BLaER1 treated with 17β-estradiol and CSF1 and Interleukin-3, amounts not matched to agents 10 nM and 100 nM (cell line): ENCODE results near the gene UBB.

Experiments
- H3K27ac ChIP-seq, 11 experiments: shearing (Covaris generic); formaldehyde crosslinking; 2 replicates each; pipeline ENCODE4 v1.8.1; 2022
- H3K27me3 ChIP-seq, 11 experiments: shearing (Covaris generic); formaldehyde crosslinking; 2 replicates each; pipeline ENCODE4 v1.8.1; 2022
- H3K36me3 ChIP-seq, 11 experiments: shearing (Covaris generic); formaldehyde crosslinking; 2 replicates each; pipeline ENCODE4 v1.8.1; 2022
- H3K4me1 ChIP-seq, 10 experiments: shearing (Covaris generic); formaldehyde crosslinking; 2 replicates each; pipeline ENCODE4 v1.8.1; 2022
- H3K4me2 ChIP-seq, 11 experiments: shearing (Covaris generic); formaldehyde crosslinking; 2 replicates each; pipeline ENCODE4 v1.8.1; 2022
- H3K4me3 ChIP-seq, 10 experiments: shearing (Covaris generic); formaldehyde crosslinking; 2 replicates each; pipeline ENCODE4 v1.8.1; 2022
- H3K9ac ChIP-seq, 11 experiments: shearing (Covaris generic); formaldehyde crosslinking; 2 replicates each; pipeline ENCODE4 v1.8.1; 2022
- H3K9me3 ChIP-seq, 11 experiments: shearing (Covaris generic); formaldehyde crosslinking; replicated peaks in 1 of 11; 2 replicates each; pipeline ENCODE4 v1.8.1; 2022
- H4K20me1 ChIP-seq, 11 experiments: shearing (Covaris generic); formaldehyde crosslinking; 2 replicates each; pipeline ENCODE4 v1.8.1; 2022
- Cebpa-rat ChIP-seq, 11 experiments: shearing (Covaris generic); IDR thresholded peaks; 2 replicates each; pipeline ENCODE4 v1.8.1; 2022

Gene UBB

DNA sequence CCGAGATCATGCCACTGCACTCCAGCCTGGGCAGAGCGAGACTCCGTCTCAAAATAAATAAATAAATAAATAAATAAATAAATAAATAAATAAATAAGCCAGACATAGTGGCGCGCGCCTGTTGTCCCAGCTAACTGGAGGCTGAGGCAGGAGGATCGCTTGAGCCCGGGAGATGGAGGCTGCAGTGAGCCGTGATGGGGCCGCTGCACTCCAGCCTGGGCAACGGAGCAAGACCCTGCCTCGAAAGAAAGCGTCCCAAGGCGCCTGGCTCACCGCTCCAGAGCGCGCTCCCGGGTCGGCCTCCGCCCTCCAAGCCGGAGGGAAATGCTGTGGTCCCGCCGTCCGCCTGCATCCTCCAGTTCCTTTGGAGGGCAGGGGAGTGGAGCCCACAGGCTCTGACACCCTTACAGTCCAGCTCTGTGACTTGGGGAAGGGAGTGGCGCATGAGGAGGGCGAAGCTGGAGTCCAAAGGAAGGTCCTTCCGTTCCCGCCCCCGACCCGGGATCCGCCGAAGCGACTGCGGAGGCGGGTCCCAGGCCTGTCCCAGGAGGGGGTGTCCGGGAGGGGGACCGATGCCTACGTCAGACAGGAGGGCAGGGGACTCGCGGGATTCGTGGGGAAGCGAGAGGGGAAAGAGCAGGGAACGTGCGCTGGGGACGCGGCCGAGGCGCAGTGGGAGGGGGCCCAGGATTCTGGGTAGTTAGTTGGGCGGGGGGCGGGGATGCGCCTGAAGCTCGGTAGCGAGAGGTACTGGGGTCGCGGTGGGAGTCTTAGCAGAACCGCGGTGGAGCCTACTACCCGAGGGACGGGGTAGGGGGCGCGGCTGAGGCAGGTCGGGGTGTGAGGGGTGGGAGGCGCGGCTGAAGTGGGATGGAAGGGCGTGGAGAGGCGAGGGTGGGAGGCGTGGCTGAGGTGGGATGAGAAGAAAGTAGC is 26.1 kb downstream of the UBB start:
- Histone ChIP-seq H3K27me3 (peaks cover 0 to 5% (median 0%) of the 10 kb centered on the region in 11 experiments; a peak in 4 of 22 replicates), H3K36me3 (no peaks in the 10 kb centered on the region), H3K27ac (peak overlapping the region in 5 of 11 experiments; percentile 6 to 48 (median 32); a peak in 5 of 22 replicates), H3K4me2 (peak overlapping the region; percentile 90 to 100 (median 98)), H3K4me3 (peak overlapping the region; percentile 52 to 71 (median 60)), H4K20me1 (peaks cover 0 to 9% (median 0%) of the 10 kb centered on the region in 11 experiments; a peak in 1 of 22 replicates), H3K4me1 (peaks cover 21 to 35% (median 28%) of the 10 kb centered on the region in 10 experiments), H3K9ac (peak overlapping the region; percentile 8 to 72 (median 60); a peak in 20 of 22 replicates), H3K9me3 (no peaks in the 10 kb centered on the region)
- no peak for TF ChIP-seq Cebpa-rat (IDR thresholded peaks at IDR 0.05)

GRCh38 chr17:16407911-16408588 is 27.2 kb downstream of the UBB start:
- Histone ChIP-seq H3K9me3 (no peaks in the 10 kb centered on the region), H3K4me2 (peak overlapping the region; percentile 56 to 77 (median 67)), H4K20me1 (peaks cover 0 to 9% (median 0%) of the 10 kb centered on the region in 11 experiments; a peak in 1 of 22 replicates), H3K36me3 (no peaks in the 10 kb centered on the region), H3K27me3 (peaks cover 0 to 5% (median 0%) of the 10 kb centered on the region in 11 experiments; a peak in 4 of 22 replicates), H3K4me1 (peaks cover 21 to 35% (median 28%) of the 10 kb centered on the region in 10 experiments), H3K4me3 (no peak overlapping the region), H3K9ac (peak overlapping the region in 6 of 11 experiments; percentile 3 to 41 (median 29); a peak in 5 of 22 replicates), H3K27ac (peak overlapping the region in 4 of 11 experiments; percentile 10 to 34 (median 20); a peak in 3 of 22 replicates)
- TF ChIP-seq Cebpa-rat (IDR thresholded peaks at IDR 0.05): no peak

DNA sequence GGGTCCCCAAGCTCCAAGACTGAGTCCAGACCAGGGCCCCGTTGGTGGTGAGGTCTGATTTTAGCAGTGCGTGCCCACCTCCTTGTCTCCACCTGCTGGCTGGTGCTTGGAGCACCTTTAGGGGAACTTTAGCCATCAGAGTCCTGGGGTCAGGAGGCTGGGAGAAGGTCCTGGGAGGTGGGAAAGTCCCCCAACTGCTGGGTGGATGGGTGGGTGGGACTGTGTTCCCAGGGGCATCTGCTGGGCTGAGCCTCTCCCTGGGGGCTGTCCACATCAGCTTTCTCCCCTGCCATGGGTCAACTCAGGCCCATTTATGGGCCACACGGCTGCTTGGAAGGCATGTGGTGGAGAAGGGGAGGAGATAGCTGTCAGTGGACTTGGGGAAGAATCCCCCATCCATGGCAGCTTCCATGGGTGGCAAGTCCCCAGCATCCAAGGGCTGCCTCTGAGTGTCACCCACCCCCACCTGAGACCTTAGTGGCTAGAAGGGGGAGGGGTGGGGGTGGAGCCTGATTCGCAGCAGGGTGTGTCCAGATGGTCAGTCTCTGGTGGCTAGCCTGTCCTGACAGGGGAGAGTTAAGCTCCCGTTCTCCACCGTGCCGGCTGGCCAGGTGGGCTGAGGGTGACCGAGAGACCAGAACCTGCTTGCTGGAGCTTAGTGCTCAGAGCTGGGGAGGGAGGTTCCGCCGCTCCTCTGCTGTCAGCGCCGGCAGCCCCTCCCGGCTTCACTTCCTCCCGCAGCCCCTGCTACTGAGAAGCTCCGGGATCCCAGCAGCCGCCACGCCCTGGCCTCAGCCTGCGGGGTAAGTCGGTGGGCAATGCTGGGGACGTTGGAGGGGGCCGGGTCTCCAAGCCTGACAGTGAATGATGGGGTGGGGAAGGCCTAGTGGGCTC is 34.4 kb downstream of the UBB start, which contains the start of gene TRPV2:
TRPV2 (plus strand) TSS at position 541 of the 894 bp plus-strand sequence. CDS start 2,098 bp downstream, outside the sequence.
- TF ChIP-seq Cebpa-rat (IDR thresholded peaks at IDR 0.05): no peak
- Histone ChIP-seq H4K20me1 (peaks cover 2 to 36% (median 12%) of the 10 kb centered on the region in 11 experiments; a peak in 18 of 22 replicates), H3K4me1 (peaks cover 47 to 59% (median 56%) of the 10 kb centered on the region in 10 experiments), H3K4me3 (peak within 1 kb of the TSS; percentile 61 to 91 (median 74)), H3K27ac (peak within 1 kb of the TSS; percentile 80 to 96 (median 90)), H3K4me2 (peak within 1 kb of the TSS; percentile 91 to 99 (median 98)), H3K27me3 (no peaks in the 10 kb centered on the region), H3K9me3 (no peaks in the 10 kb centered on the region), H3K36me3 (peaks cover 0 to 27% (median 13%) of the 10 kb centered on the region in 11 experiments; a peak in 14 of 22 replicates), H3K9ac (peak within 1 kb of the TSS; percentile 77 to 92 (median 84))

GRCh38 chr17:16417399-16417798 is 36.5 kb downstream of the UBB start:
- H3K4me3 ChIP-seq: peak overlapping the region in 6 of 10 experiments; percentile 69 to 91 (median 85); a peak in 12 of 20 replicates
- H3K4me1 ChIP-seq: peaks cover 53 to 65% (median 62%) of the 10 kb centered on the region in 10 experiments
- H3K9me3 ChIP-seq: no peaks in the 10 kb centered on the region
- H4K20me1 ChIP-seq: peaks cover 3 to 57% (median 23%) of the 10 kb centered on the region in 11 experiments; a peak in 18 of 22 replicates
- H3K9ac ChIP-seq: peak overlapping the region in 5 of 11 experiments; percentile 22 to 90 (median 24); a peak in 5 of 22 replicates
- no peaks in the 10 kb centered on the region for H3K27me3 ChIP-seq
- peak overlapping the region; percentile 5 to 96 (median 90); a peak in 17 of 22 replicates for H3K27ac ChIP-seq
- TF ChIP-seq Cebpa-rat (IDR thresholded peaks at IDR 0.05): no peak
- peak overlapping the region; percentile 91 to 99 (median 98) for H3K4me2 ChIP-seq
- peaks cover under 1 to 48% (median 16%) of the 10 kb centered on the region in 11 experiments; a peak in 16 of 22 replicates for H3K36me3 ChIP-seq

DNA sequence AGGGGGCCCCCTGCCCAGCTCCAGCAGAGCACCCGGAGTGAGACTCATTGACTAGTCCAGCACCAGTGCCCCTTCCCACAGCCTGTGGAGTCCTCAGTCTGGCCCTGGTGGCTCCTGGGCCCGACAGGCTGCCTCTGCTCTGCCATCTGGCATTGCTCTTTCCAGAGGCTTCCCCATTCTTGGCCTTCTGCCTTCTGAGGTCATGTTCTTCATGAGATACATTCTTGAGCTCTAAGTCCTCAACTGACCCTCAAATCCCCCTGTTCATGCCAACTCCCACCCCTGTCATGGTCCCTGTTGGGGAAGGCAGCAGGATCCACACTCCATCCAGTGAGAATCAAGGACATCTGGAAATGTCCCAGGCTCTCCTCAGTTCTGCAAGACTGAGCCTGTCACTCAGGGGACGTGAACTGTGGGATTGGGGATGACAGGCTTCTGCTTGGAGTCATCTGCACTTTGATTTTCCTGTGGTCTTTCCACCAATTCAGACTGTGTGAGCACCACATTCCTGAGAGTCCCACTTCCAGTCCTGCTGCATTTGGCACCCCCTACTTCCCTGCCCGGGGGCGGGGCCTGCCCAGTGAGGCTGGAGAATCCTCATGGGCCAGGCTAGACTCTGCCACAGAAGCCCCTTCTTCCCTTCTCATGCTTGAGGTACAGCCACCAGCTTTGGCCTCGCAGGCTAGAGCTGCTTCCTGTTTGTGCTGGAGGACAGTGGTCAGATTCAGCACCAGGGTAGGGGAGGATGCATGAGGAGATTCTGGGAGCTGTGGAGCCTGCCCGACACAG is 37.2 kb downstream of the UBB start:
- Histone ChIP-seq H4K20me1 (peaks cover 3 to 64% (median 29%) of the 10 kb centered on the region in 11 experiments; a peak in 18 of 22 replicates), H3K9ac (peak overlapping the region in 10 of 11 experiments; percentile 1 to 67 (median 42); a peak in 17 of 22 replicates), H3K4me2 (peak overlapping the region; percentile 91 to 99 (median 98)), H3K4me1 (peaks cover 53 to 65% (median 62%) of the 10 kb centered on the region in 10 experiments), H3K36me3 (peaks cover 8 to 55% (median 23%) of the 10 kb centered on the region in 11 experiments; a peak in 18 of 22 replicates), H3K9me3 (no peaks in the 10 kb centered on the region), H3K4me3 (peak overlapping the region in 6 of 10 experiments; percentile 2 to 91 (median 54); a peak in 10 of 20 replicates), H3K27me3 (peaks cover 0 to 3% (median 0%) of the 10 kb centered on the region in 11 experiments; a peak in 1 of 22 replicates), H3K27ac (peak overlapping the region; percentile 60 to 96 (median 90))
- TF ChIP-seq Cebpa-rat (IDR thresholded peaks at IDR 0.05): no peak

DNA sequence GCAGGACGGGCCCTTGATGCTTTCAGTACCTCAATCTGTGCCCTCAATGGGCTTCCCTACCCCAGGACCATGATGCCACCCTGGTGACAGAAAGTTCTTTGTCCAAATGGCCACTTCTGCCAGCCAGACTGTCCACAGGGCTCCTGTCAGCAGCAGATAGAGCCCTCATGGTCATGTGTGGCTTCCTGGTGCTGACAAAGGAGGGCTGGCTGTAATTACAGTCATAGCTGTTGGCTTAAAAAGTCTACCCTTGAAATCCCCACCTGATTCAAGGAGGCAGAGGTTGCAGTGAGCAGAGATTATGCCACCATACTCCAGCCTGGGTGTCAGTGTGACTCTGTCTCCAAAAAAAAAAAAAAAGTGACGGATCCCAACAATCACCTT is 37.8 kb downstream of the UBB start:
- H3K36me3 ChIP-seq: peaks cover 9 to 61% (median 29%) of the 10 kb centered on the region in 11 experiments; a peak in 19 of 22 replicates
- H3K4me3 ChIP-seq: peak overlapping the region in 5 of 10 experiments; percentile 20 to 91 (median 84); a peak in 10 of 20 replicates
- H3K27ac ChIP-seq: peak overlapping the region; percentile 60 to 96 (median 90)
- peak overlapping the region in 10 of 11 experiments; percentile 1 to 67 (median 42); a peak in 16 of 22 replicates for H3K9ac ChIP-seq
- peaks cover 53 to 65% (median 62%) of the 10 kb centered on the region in 10 experiments for H3K4me1 ChIP-seq
- H3K4me2 ChIP-seq: peak overlapping the region; percentile 91 to 99 (median 98)
- H3K9me3 ChIP-seq: no peaks in the 10 kb centered on the region
- H3K27me3 ChIP-seq: peaks cover 0 to 3% (median 0%) of the 10 kb centered on the region in 11 experiments; a peak in 1 of 22 replicates
- H4K20me1 ChIP-seq: peaks cover 3 to 70% (median 33%) of the 10 kb centered on the region in 11 experiments; a peak in 18 of 22 replicates
- no peak for TF ChIP-seq Cebpa-rat (IDR thresholded peaks at IDR 0.05)
